Measurements from ENCODE around the gene RYR2. TPM values are rescaled to one million over a fixed set of nuclear protein-coding genes. Genes with fewer than 3 reads are reported as not detected.

RYR2 gene
- total and polyA plus RNA-seq, 2 of the 8 experiments (the other 6 are each of a cell fraction or from before 2014, with no cell fraction given), result 1.3 to 4.4 TPM

- TF ChIP-seq ATF2 (IDR thresholded peaks at IDR 0.05; ENCODE audit: low read length), result no peak
These were observed 387.3 kb downstream of the RYR2 start (continued) for GRCh38 chr1:237429252-237429651.
